GM19238 (cell line): Measurements from ENCODE around the gene DISP2.

Source experiments
- DNase-seq: peaks from one replicate; pipeline ENCODE4 v3.0.0; 2011; ENCODE audit warnings: low spot score; ENCODE audit not compliant: insufficient read length

The DISP2 gene

GRCh38 chr15:40357723-40358470, at the start of gene DISP2:
Gene DISP2, plus strand, starts transcription at chr15:40358219. Its CDS starts 103 bp downstream, at chr15:40358322.
- peak; percentile 99 for DNase-seq

GRCh38 chr15:40309344-40309862, 48.6 kb upstream of the DISP2 start:
- no peak for DNase-seq

- no peak for DNase-seq
Measured at GRCh38 chr15:40310001-40310959, 47.7 kb upstream of the DISP2 start.

- no peak for DNase-seq
Measured at GRCh38 chr15:40310993-40311392, 47.0 kb upstream of the DISP2 start.

GRCh38 chr15:40312370-40313158, 45.5 kb upstream of the DISP2 start:
- no peak for DNase-seq

- DNase-seq, result no peak
Measured at GRCh38 chr15:40313531-40314398, 44.3 kb upstream of the DISP2 start.

- no peak for DNase-seq
Measured at GRCh38 chr15:40314723-40315276, 43.2 kb upstream of the DISP2 start.

- DNase-seq, result no peak
Measured at GRCh38 chr15:40316931-40317330, 41.1 kb upstream of the DISP2 start.

GRCh38 chr15:40317580-40317979, 40.4 kb upstream of the DISP2 start:
- no peak for DNase-seq

GRCh38 chr15:40320409-40320808, 37.6 kb upstream of the DISP2 start:
- no peak for DNase-seq

- DNase-seq, result no peak
Measured at GRCh38 chr15:40320931-40321371, 37.1 kb upstream of the DISP2 start.

GRCh38 chr15:40322531-40323238, 35.3 kb upstream of the DISP2 start:
- DNase-seq, result no peak

- DNase-seq, result peak; percentile 98
Measured at GRCh38 chr15:40323239-40323952, 34.6 kb upstream of the DISP2 start, which contains the start of gene INAFM2. Gene INAFM2, plus strand, starts transcription at chr15:40323692. Its CDS starts 364 bp downstream, at chr15:40324056.

- DNase-seq, result no peak
Measured at GRCh38 chr15:40323953-40324937, 33.8 kb upstream of the DISP2 start.

- DNase-seq, result no peak
Measured at GRCh38 chr15:40325188-40325587, 32.8 kb upstream of the DISP2 start.

GRCh38 chr15:40325700-40326099, 32.3 kb upstream of the DISP2 start:
- no peak for DNase-seq

- no peak for DNase-seq
Measured at GRCh38 chr15:40327457-40327856, 30.6 kb upstream of the DISP2 start.
